Activated naive CD4-positive, alpha-beta T cell treated with anti-CD3 and anti-CD28 coated beads for 36 hours (primary cell): Measurements from ENCODE around the gene BUB3. TPM values are rescaled to one million over a fixed set of nuclear protein-coding genes. Genes with fewer than 3 reads are reported as not detected.

Experiments used
- CTCF ChIA-PET: fragments of 350-600 bp; sonication (Branson Sonifier 250); formaldehyde crosslinking; loops from one replicate; lab custom pipeline; 2021; ENCODE audit warnings: antibody characterized with exemption; lab: Charles Lee
- DNase-seq: peaks from one replicate; pipeline ENCODE4 v3.0.0-alpha.2; 2020
- H3K27ac Mint-ChIP-seq: one replicate; pipeline ENCODE4 v1.8.0; 2021; ENCODE audit warnings: mild to moderate bottlenecking, mixed read lengths
- H3K27me3 Mint-ChIP-seq: one replicate; pipeline ENCODE4 v1.8.0; 2021; ENCODE audit warnings: low read depth, mixed read lengths
- H3K36me3 Mint-ChIP-seq: one replicate; pipeline ENCODE4 v1.8.0; 2021; ENCODE audit warnings: low read depth, mixed read lengths
- H3K4me1 Mint-ChIP-seq: one replicate; pipeline ENCODE4 v1.8.0; 2021; ENCODE audit warnings: low read depth, mixed read lengths
- H3K4me3 Mint-ChIP-seq: one replicate; pipeline ENCODE4 v1.8.0; 2021; ENCODE audit warnings: mild to moderate bottlenecking, moderate library complexity, mixed read lengths
- H3K9me3 Mint-ChIP-seq: one replicate; pipeline ENCODE4 v1.8.0; 2021; ENCODE audit warnings: mixed read lengths
- intact Hi-C: fragments of 100-400 bp; cut with micrococcal nuclease; formaldehyde crosslinking; loops from one replicate; pipeline ENCODE4 v1.15.1; 2023
- total RNA-seq, 2 experiments: library from RNA; stranded (reverse); gene quantifications; one replicate each; pipeline ENCODE4 v1.2.3, GENCODE V29; 2021

BUB3 gene
- total RNA-seq, 2 experiments from 2014 or later: 293 to 307 TPM

GRCh38 chr10:123149568-123150270 lies 4.5 kb upstream of the BUB3 start:
- DNase-seq: peak; percentile 63
- intact Hi-C loops: loop anchor here (5.0 to 10.0 kb wide), 6 partner anchors 1005 to 1768 kb away; partner anchors contain the start of genes LHPP and NSMCE4A
- peak overlapping the region; percentile 74 for H3K4me3 Mint-ChIP-seq
- H3K27ac Mint-ChIP-seq: peak overlapping the region; percentile 18
- H3K4me1 Mint-ChIP-seq: peaks cover 59% of the 10 kb centered on the region
- no peaks in the 10 kb centered on the region for H3K9me3 Mint-ChIP-seq
- peaks cover 3% of the 10 kb centered on the region for H3K36me3 Mint-ChIP-seq
- H3K27me3 Mint-ChIP-seq: peaks cover 32% of the 10 kb centered on the region
- CTCF ChIA-PET: interaction anchor here (0.6 to 3.8 kb wide), 7 partner anchors 8 to 908 kb away, joined by 3 to 18 read pairs (median 4); no protein-coding TSS in a partner anchor

GRCh38 chr10:123150271-123150985 lies 3.8 kb upstream of the BUB3 start:
- H3K4me3 Mint-ChIP-seq: peak overlapping the region; percentile 74
- intact Hi-C loops: loop anchor here (5.0 to 10.0 kb wide), 5 partner anchors 1077 to 1767 kb away; partner anchors contain the start of genes LHPP and NSMCE4A
- peak; percentile 59 for DNase-seq
- H3K36me3 Mint-ChIP-seq: peaks cover 10% of the 10 kb centered on the region
- H3K9me3 Mint-ChIP-seq: no peaks in the 10 kb centered on the region
- CTCF ChIA-PET: interaction anchor here (0.6 to 3.8 kb wide), 8 partner anchors 9 to 908 kb away, joined by 3 to 18 read pairs (median 4); no protein-coding TSS in a partner anchor
- no peak overlapping the region for H3K27ac Mint-ChIP-seq
- H3K27me3 Mint-ChIP-seq: peaks cover 25% of the 10 kb centered on the region
- peaks cover 54% of the 10 kb centered on the region for H3K4me1 Mint-ChIP-seq

- DNase-seq: peak; percentile 57
- H3K4me1 Mint-ChIP-seq: peaks cover 55% of the 10 kb centered on the region
- CTCF ChIA-PET: interaction anchor here (0.6 to 3.8 kb wide), 7 partner anchors 10 to 170 kb away, joined by 3 to 18 read pairs (median 4); no protein-coding TSS in a partner anchor
- H3K4me3 Mint-ChIP-seq: peak overlapping the region; percentile 74
- peaks cover 18% of the 10 kb centered on the region for H3K27me3 Mint-ChIP-seq
- intact Hi-C loops: loop anchor here (5.0 to 10.0 kb wide), 5 partner anchors 1076 to 1766 kb away; partner anchors contain the start of genes LHPP and NSMCE4A
- H3K27ac Mint-ChIP-seq: peak overlapping the region; percentile 53
- peaks cover 17% of the 10 kb centered on the region for H3K36me3 Mint-ChIP-seq
- peaks cover under 1% of the 10 kb centered on the region for H3K9me3 Mint-ChIP-seq
These were observed 3.0 kb upstream of the BUB3 start for GRCh38 chr10:123150986-123151736.

- intact Hi-C loops: loop anchor here (5.0 to 10.0 kb wide), 5 partner anchors 1076 to 1766 kb away; partner anchors contain the start of genes LHPP and NSMCE4A
- H3K4me1 Mint-ChIP-seq: peaks cover 58% of the 10 kb centered on the region
These were observed 2.5 kb upstream of the BUB3 start for GRCh38 chr10:123151737-123152135.

GRCh38 chr10:123153486-123154091 lies 613 bp upstream of the BUB3 start:
- intact Hi-C loops: loop anchor here (1.0 to 10.0 kb wide), 14 partner anchors 18 to 1764 kb away; partner anchors contain the start of genes C10orf88, FAM24B, HMX3 and IKZF5
- CTCF ChIA-PET: no interaction called here
- peaks cover 1% of the 10 kb centered on the region for H3K9me3 Mint-ChIP-seq
- peaks cover 41% of the 10 kb centered on the region for H3K36me3 Mint-ChIP-seq
- peak overlapping the region; percentile 100 for H3K27ac Mint-ChIP-seq
- DNase-seq: no peak
- peak overlapping the region; percentile 97 for H3K4me3 Mint-ChIP-seq
- H3K4me1 Mint-ChIP-seq: peaks cover 69% of the 10 kb centered on the region
- H3K27me3 Mint-ChIP-seq: peaks cover 9% of the 10 kb centered on the region

More at GRCh38 chr10:123151737-123152135, 2.5 kb upstream of the BUB3 start:
- CTCF ChIA-PET: interaction anchor here (0.7 to 3.8 kb wide), 3 partner anchors 18 to 170 kb away, joined by 3 to 18 read pairs (median 5); no protein-coding TSS in a partner anchor
- H3K27me3 Mint-ChIP-seq: peaks cover 16% of the 10 kb centered on the region
- peak overlapping the region; percentile 74 for H3K4me3 Mint-ChIP-seq
- peak overlapping the region; percentile 53 for H3K27ac Mint-ChIP-seq
- peaks cover 1% of the 10 kb centered on the region for H3K9me3 Mint-ChIP-seq
- peaks cover 22% of the 10 kb centered on the region for H3K36me3 Mint-ChIP-seq
- DNase-seq: no peak

GRCh38 chr10:123154711-123155505 lies 706 bp downstream of the BUB3 start:
- peak overlapping the region; percentile 97 for H3K4me3 Mint-ChIP-seq
- peaks cover 3% of the 10 kb centered on the region for H3K27me3 Mint-ChIP-seq
- H3K36me3 Mint-ChIP-seq: peaks cover 49% of the 10 kb centered on the region
- H3K9me3 Mint-ChIP-seq: peaks cover 1% of the 10 kb centered on the region
- H3K27ac Mint-ChIP-seq: peak overlapping the region; percentile 100
- intact Hi-C loops: loop anchor here (1.0 to 10.0 kb wide), 14 partner anchors 20 to 1762 kb away; partner anchors contain the start of genes C10orf88, FAM24B, HMX3 and IKZF5
- CTCF ChIA-PET: no interaction called here
- peaks cover 76% of the 10 kb centered on the region for H3K4me1 Mint-ChIP-seq
- DNase-seq: no peak

GRCh38 chr10:123156078-123156477 lies 1.9 kb downstream of the BUB3 start:
- CTCF ChIA-PET: interaction anchor here (1.0 kb wide), 1 partner anchor 110 kb away, joined by 3 read pairs; no protein-coding TSS in a partner anchor
- Mint-ChIP-seq H3K9me3 (peaks cover 1% of the 10 kb centered on the region), H3K4me1 (peaks cover 78% of the 10 kb centered on the region), H3K4me3 (peak overlapping the region; percentile 97), H3K27ac (peak overlapping the region; percentile 57), H3K27me3 (no peaks in the 10 kb centered on the region), H3K36me3 (peaks cover 60% of the 10 kb centered on the region)
- DNase-seq: no peak
- intact Hi-C loops: loop anchor here (10.0 kb wide), 2 partner anchors 1181 to 1401 kb away; partner anchors contain the start of gene NSMCE4A

GRCh38 chr10:123157210-123157609 lies 3.0 kb downstream of the BUB3 start:
- Mint-ChIP-seq H3K4me3 (peak overlapping the region; percentile 4), H3K36me3 (peaks cover 68% of the 10 kb centered on the region), H3K27me3 (no peaks in the 10 kb centered on the region), H3K9me3 (peaks cover 1% of the 10 kb centered on the region), H3K27ac (peak overlapping the region; percentile 16), H3K4me1 (peaks cover 80% of the 10 kb centered on the region)
- DNase-seq: no peak
- intact Hi-C loops: loop anchor here (10.0 kb wide), 2 partner anchors 1182 to 1402 kb away; partner anchors contain the start of gene NSMCE4A
- CTCF ChIA-PET: interaction anchor here (1.0 kb wide), 1 partner anchor 111 kb away, joined by 3 read pairs; no protein-coding TSS in a partner anchor

GRCh38 chr10:123158682-123159081 lies 4.5 kb downstream of the BUB3 start:
- Mint-ChIP-seq H3K27me3 (no peaks in the 10 kb centered on the region), H3K4me1 (peaks cover 77% of the 10 kb centered on the region), H3K4me3 (peak overlapping the region; percentile 36), H3K27ac (peak overlapping the region; percentile 18), H3K9me3 (peaks cover 1% of the 10 kb centered on the region), H3K36me3 (peaks cover 80% of the 10 kb centered on the region)
- DNase-seq: no peak
- CTCF ChIA-PET: no interaction called here
- intact Hi-C loops: loop anchor here (10.0 kb wide), 2 partner anchors 1184 to 1404 kb away; partner anchors contain the start of gene NSMCE4A

GRCh38 chr10:123160311-123160980 lies 6.2 kb downstream of the BUB3 start:
- peaks cover 1% of the 10 kb centered on the region for H3K9me3 Mint-ChIP-seq
- peak overlapping the region; percentile 81 for H3K27ac Mint-ChIP-seq
- H3K36me3 Mint-ChIP-seq: peaks cover 80% of the 10 kb centered on the region
- H3K4me3 Mint-ChIP-seq: peak overlapping the region; percentile 18
- intact Hi-C loops: no loop called here
- peaks cover 71% of the 10 kb centered on the region for H3K4me1 Mint-ChIP-seq
- DNase-seq: no peak
- H3K27me3 Mint-ChIP-seq: no peaks in the 10 kb centered on the region
- CTCF ChIA-PET: interaction anchor here (0.6 to 0.7 kb wide), 5 partner anchors 10 to 255 kb away, joined by 3 to 7 read pairs (median 3); no protein-coding TSS in a partner anchor
